HG03432 (cell line): ENCODE results near the gene CPLANE2.
"Not testable (repeated sequence)": the region's sequence is repeated elsewhere in the genome, so short reads cannot be mapped to it uniquely, and the experiment has no call there.

Experiments used
- ATAC-seq: cut with Tn5 transposase; IDR thresholded peaks from one replicate; pipeline ENCODE4 v1.9.1; 2021; ENCODE audit warnings: mild to moderate bottlenecking, moderate library complexity; ENCODE audit not compliant: unreplicated experiment

Gene CPLANE2

GRCh38 chr1:16236511-16237342, at the start of gene CPLANE2:
TSS of gene CPLANE2 (minus strand) at chr1:16237183. CDS start at chr1:16236742, 441 bp downstream.
- peak; percentile 86 for ATAC-seq

GRCh38 chr1:16286122-16286521, 49.1 kb upstream of the CPLANE2 start:
- no peak for ATAC-seq

- no peak for ATAC-seq
Observed at GRCh38 chr1:16281765-16282164, 44.8 kb upstream of the CPLANE2 start.

- ATAC-seq = no peak
Observed at GRCh38 chr1:16279186-16279585, 42.2 kb upstream of the CPLANE2 start.

GRCh38 chr1:16276302-16277030, 39.5 kb upstream of the CPLANE2 start:
- ATAC-seq = no peak

- no peak for ATAC-seq
Observed at GRCh38 chr1:16275591-16275990, 38.6 kb upstream of the CPLANE2 start.

- ATAC-seq = no peak
Observed at GRCh38 chr1:16267690-16268180, 30.8 kb upstream of the CPLANE2 start.

GRCh38 chr1:16266411-16267118, 29.6 kb upstream of the CPLANE2 start:
- ATAC-seq = no peak

GRCh38 chr1:16262067-16262466, 25.1 kb upstream of the CPLANE2 start:
- no peak for ATAC-seq

GRCh38 chr1:16260814-16261213, 23.8 kb upstream of the CPLANE2 start:
- no peak for ATAC-seq

- ATAC-seq = no peak
Observed at GRCh38 chr1:16258591-16259135, 21.7 kb upstream of the CPLANE2 start.

- no peak for ATAC-seq
Observed at GRCh38 chr1:16257968-16258367, 21.0 kb upstream of the CPLANE2 start.

GRCh38 chr1:16257556-16257955, 20.6 kb upstream of the CPLANE2 start:
- ATAC-seq = not testable (repeated sequence)

GRCh38 chr1:16256478-16256877, 19.5 kb upstream of the CPLANE2 start:
- no peak for ATAC-seq

- ATAC-seq = no peak
Observed at GRCh38 chr1:16254263-16254928, 17.4 kb upstream of the CPLANE2 start.

GRCh38 chr1:16253332-16253922, 16.4 kb upstream of the CPLANE2 start:
- no peak for ATAC-seq

- ATAC-seq = no peak
Observed at GRCh38 chr1:16252912-16253311, 15.9 kb upstream of the CPLANE2 start.

GRCh38 chr1:16251381-16251780, 14.4 kb upstream of the CPLANE2 start:
- ATAC-seq = no peak

- ATAC-seq = no peak
Observed at GRCh38 chr1:16250524-16251251, 13.7 kb upstream of the CPLANE2 start.
